Endodermal cell (in vitro differentiated cells): ENCODE results near the gene ZFP64. TPM values are rescaled to one million over a fixed set of nuclear protein-coding genes. Genes with fewer than 3 reads are reported as not detected.

Source experiments
- DNase-seq: peaks from one replicate; pipeline ENCODE4 v3.0.0-alpha.2; 2017
- H3K27ac ChIP-seq: 2 replicates; pipeline ENCODE4 v1.5.1; 2013; ENCODE audit warnings: mild to moderate bottlenecking, low read depth, low read length, moderate library complexity
- H3K27me3 ChIP-seq: 2 replicates; pipeline ENCODE4 v1.6.1; 2013; ENCODE audit warnings: mild to moderate bottlenecking, low read length, moderate library complexity; ENCODE audit not compliant: insufficient read depth, control insufficient read depth, poor library complexity, severe bottlenecking
- H3K36me3 ChIP-seq: 2 replicates; pipeline ENCODE4 v1.7.0; 2013; ENCODE audit warnings: mild to moderate bottlenecking, low read length, moderate library complexity; ENCODE audit not compliant: control insufficient read depth, insufficient read depth
- H3K4me1 ChIP-seq: one replicate; pipeline ENCODE4 v1.7.0; 2013; ENCODE audit warnings: low read length; ENCODE audit not compliant: control insufficient read depth, insufficient read depth
- H3K4me3 ChIP-seq: 2 replicates; pipeline ENCODE4 v1.5.1; 2013; ENCODE audit warnings: mild to moderate bottlenecking, low read length, moderate library complexity
- H3K9ac ChIP-seq: 2 replicates; pipeline ENCODE4 v1.6.1; 2013; ENCODE audit warnings: mild to moderate bottlenecking, low read length, moderate library complexity; ENCODE audit not compliant: poor library complexity, severe bottlenecking; ENCODE audit errors: extremely low read depth
- H3K9me3 ChIP-seq: 2 replicates; pipeline ENCODE4 v1.6.1; 2013; ENCODE audit warnings: mild to moderate bottlenecking, low read length, moderate library complexity; ENCODE audit not compliant: control insufficient read depth
- H3K27ac Mint-ChIP-seq: 2 replicates; pipeline ENCODE4 v1.8.0; 2020; ENCODE audit warnings: mixed read lengths
- H3K27me3 Mint-ChIP-seq: 2 replicates; pipeline ENCODE4 v1.8.0; 2021; ENCODE audit warnings: mild to moderate bottlenecking, mixed read lengths; ENCODE audit not compliant: insufficient read depth
- H3K36me3 Mint-ChIP-seq: 2 replicates; pipeline ENCODE4 v1.8.0; 2020; ENCODE audit warnings: low read depth, mixed read lengths
- H3K4me1 Mint-ChIP-seq: 2 replicates; pipeline ENCODE4 v1.8.0; 2020; ENCODE audit warnings: mixed read lengths
- H3K4me3 Mint-ChIP-seq: 2 replicates; pipeline ENCODE4 v1.8.0; 2020; ENCODE audit warnings: mild to moderate bottlenecking, moderate library complexity, mixed read lengths
- H3K9me3 Mint-ChIP-seq: 2 replicates; pipeline ENCODE4 v1.8.0; 2020; ENCODE audit warnings: mild to moderate bottlenecking, mixed read lengths
- WGBS, 2 experiments: methylation state at CpG; one replicate each; pipeline versions ENCODE4 v1.1.5 to v1.1.7; 2013; ENCODE audit warnings: missing lambda C conversion rate in 2 of 2, mixed read lengths in 1 of 2; ENCODE audit not compliant: insufficient coverage in 1 of 2, insufficient read length in 1 of 2; 5-methylcytosine and 5-hydroxymethylcytosine counted together
- total RNA-seq, 2 donors: library from RNA; stranded (reverse); fragmentation: NEBNext Ultra II Directional in 1 of 2; extraction: Animal tissue kit (Norgen Biotek cat#: 25700) in 1 of 2; gene quantifications; 2 replicates in 1 of 2; 3 replicates in 1 of 2; pipeline ENCODE4 v1.2.1, GENCODE V29; 2021
- TF ChIP-seq, protein P1 (sequence below): fragments of 200-600 bp; sonication (generic); conservative IDR thresholded peaks from 2 replicates; pipeline ENCODE4 v1.5.0; 2021; ENCODE audit warnings: antibody characterized with exemption, mild to moderate bottlenecking

The ZFP64 gene
- total RNA-seq, 2 donors from 2014 or later = 24.4 to 32.6 TPM

DNA sequence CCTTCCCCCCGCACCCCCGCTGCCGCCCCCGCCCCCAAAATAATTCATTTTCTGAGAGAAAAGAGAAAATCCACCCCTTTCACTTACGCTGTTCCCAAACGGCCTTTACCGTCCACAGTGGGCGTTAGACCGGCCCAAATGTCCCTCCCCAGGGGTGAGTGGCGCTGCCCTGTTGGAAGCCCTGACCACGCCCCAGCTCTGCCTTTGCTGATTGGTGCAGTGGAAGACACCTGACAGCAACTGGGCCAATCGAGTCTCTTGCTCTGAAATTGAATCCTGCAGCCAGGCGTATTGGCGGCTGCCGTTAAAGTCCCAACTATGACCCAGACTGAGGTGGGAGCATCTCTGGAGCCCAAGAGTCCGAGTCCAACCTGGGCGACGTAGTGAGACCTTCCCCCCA lies 15.7 kb downstream of the ZFP64 start:
- 95 to 96% methylated on average over 7 to 18 of the region's 18 CpGs for WGBS, 2 experiments

DNA sequence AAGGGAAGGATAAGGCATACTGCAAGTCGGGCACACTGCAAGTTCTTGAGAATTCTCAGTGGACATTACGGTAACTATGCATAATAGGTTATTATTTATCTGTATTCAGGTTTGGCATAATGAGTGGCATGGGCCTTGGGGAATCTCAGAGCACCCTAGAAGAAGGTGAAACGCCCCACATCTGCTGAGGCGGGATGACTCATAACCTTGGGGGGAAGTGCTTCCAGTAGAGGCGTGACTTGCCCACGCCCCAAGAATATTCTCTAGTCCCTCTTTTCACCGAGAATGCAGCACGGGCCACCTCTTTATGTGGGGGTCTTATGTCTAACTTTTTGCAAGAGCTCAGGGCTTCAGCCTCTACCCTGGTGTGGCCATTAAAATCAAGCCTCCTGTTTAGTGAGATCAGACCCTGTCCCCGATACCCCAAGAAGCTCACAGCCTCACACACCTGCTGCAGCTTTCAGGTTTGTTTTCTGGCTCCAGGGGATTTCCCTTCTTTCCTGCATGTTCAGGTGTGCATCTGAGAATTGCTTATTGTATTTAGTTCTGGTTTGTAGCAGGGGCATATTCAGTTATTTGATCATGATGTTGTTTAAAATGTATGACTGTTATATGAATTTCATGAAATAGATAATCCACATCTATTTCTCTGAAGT lies 19.1 kb downstream of the ZFP64 start:
- H3K27ac ChIP-seq = no peak overlapping the region
- WGBS, 2 experiments = 94 to 100% methylated on average over 2 to 9 of the region's 9 CpGs
- H3K4me3 Mint-ChIP-seq = no peak overlapping the region
- no peaks in the 10 kb centered on the region for H3K27me3 ChIP-seq
- no peaks in the 10 kb centered on the region for H3K4me1 Mint-ChIP-seq
- TF ChIP-seq, protein P1, sequence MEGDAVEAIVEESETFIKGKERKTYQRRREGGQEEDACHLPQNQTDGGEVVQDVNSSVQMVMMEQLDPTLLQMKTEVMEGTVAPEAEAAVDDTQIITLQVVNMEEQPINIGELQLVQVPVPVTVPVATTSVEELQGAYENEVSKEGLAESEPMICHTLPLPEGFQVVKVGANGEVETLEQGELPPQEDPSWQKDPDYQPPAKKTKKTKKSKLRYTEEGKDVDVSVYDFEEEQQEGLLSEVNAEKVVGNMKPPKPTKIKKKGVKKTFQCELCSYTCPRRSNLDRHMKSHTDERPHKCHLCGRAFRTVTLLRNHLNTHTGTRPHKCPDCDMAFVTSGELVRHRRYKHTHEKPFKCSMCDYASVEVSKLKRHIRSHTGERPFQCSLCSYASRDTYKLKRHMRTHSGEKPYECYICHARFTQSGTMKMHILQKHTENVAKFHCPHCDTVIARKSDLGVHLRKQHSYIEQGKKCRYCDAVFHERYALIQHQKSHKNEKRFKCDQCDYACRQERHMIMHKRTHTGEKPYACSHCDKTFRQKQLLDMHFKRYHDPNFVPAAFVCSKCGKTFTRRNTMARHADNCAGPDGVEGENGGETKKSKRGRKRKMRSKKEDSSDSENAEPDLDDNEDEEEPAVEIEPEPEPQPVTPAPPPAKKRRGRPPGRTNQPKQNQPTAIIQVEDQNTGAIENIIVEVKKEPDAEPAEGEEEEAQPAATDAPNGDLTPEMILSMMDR = no peak
- H3K9ac ChIP-seq = no peak overlapping the region
- no peaks in the 10 kb centered on the region for H3K27me3 Mint-ChIP-seq
- H3K9me3 ChIP-seq = no peaks in the 10 kb centered on the region
- no peak for DNase-seq
- no peaks in the 10 kb centered on the region for H3K9me3 Mint-ChIP-seq
- H3K27ac Mint-ChIP-seq = no peak overlapping the region
- H3K4me1 ChIP-seq = no peaks in the 10 kb centered on the region
- peaks cover 52% of the 10 kb centered on the region for H3K36me3 ChIP-seq
- H3K36me3 Mint-ChIP-seq = peaks cover 40% of the 10 kb centered on the region
- H3K4me3 ChIP-seq = no peak overlapping the region

More for the DNA sequence above, 15.7 kb downstream of the ZFP64 start:
- Mint-ChIP-seq H3K36me3 (peaks cover 33% of the 10 kb centered on the region), H3K4me3 (no peak overlapping the region), H3K27ac (no peak overlapping the region), H3K27me3 (no peaks in the 10 kb centered on the region), H3K9me3 (no peaks in the 10 kb centered on the region), H3K4me1 (peaks cover 11% of the 10 kb centered on the region)
- no peak overlapping the region for H3K4me3 ChIP-seq
- H3K9ac ChIP-seq = no peak overlapping the region
- TF ChIP-seq, protein P1 = no peak
- H3K9me3 ChIP-seq = no peaks in the 10 kb centered on the region
- H3K36me3 ChIP-seq = peaks cover 41% of the 10 kb centered on the region
- DNase-seq = no peak
- H3K27ac ChIP-seq = no peak overlapping the region
- peaks cover 2% of the 10 kb centered on the region for H3K4me1 ChIP-seq
- no peaks in the 10 kb centered on the region for H3K27me3 ChIP-seq

DNA sequence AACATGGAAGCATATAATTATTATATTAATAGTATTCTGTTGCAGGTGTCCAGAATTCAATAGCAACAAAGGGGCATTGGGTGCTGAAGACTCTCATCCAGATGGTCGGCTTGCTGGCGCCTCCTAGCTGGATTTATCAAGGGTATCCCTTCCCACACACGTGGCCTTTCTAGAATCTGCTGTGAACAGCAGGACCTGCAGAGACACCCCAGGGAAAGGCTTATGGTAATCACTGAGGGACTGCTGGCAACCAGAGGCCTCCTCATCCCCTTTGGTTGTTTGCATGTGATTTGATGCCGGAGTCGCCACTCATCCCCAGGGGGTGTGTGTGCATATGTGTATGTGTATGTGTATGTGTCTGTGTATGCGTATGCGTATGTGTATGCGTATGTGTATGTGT lies 20.6 kb downstream of the ZFP64 start:
- Histone ChIP-seq H3K9ac (no peak overlapping the region), H3K9me3 (peaks cover 6% of the 10 kb centered on the region), H3K4me1 (no peaks in the 10 kb centered on the region), H3K27ac (no peak overlapping the region), H3K36me3 (peaks cover 53% of the 10 kb centered on the region), H3K27me3 (no peaks in the 10 kb centered on the region), H3K4me3 (no peak overlapping the region)
- Mint-ChIP-seq H3K9me3 (peaks cover 6% of the 10 kb centered on the region), H3K27me3 (no peaks in the 10 kb centered on the region), H3K27ac (no peak overlapping the region), H3K4me3 (no peak overlapping the region), H3K4me1 (no peaks in the 10 kb centered on the region), H3K36me3 (peaks cover 46% of the 10 kb centered on the region)
- TF ChIP-seq, protein P1 = no peak
- WGBS, 2 experiments = 94 to 100% methylated on average over 3 to 8 of the region's 8 CpGs
- DNase-seq = no peak
